Measurements from ENCODE around the gene FXR1.
"Not testable (repeated sequence)": the region's sequence is repeated elsewhere in the genome, so short reads cannot be mapped to it uniquely, and the experiment has no call there.

FXR1 gene

DNA sequence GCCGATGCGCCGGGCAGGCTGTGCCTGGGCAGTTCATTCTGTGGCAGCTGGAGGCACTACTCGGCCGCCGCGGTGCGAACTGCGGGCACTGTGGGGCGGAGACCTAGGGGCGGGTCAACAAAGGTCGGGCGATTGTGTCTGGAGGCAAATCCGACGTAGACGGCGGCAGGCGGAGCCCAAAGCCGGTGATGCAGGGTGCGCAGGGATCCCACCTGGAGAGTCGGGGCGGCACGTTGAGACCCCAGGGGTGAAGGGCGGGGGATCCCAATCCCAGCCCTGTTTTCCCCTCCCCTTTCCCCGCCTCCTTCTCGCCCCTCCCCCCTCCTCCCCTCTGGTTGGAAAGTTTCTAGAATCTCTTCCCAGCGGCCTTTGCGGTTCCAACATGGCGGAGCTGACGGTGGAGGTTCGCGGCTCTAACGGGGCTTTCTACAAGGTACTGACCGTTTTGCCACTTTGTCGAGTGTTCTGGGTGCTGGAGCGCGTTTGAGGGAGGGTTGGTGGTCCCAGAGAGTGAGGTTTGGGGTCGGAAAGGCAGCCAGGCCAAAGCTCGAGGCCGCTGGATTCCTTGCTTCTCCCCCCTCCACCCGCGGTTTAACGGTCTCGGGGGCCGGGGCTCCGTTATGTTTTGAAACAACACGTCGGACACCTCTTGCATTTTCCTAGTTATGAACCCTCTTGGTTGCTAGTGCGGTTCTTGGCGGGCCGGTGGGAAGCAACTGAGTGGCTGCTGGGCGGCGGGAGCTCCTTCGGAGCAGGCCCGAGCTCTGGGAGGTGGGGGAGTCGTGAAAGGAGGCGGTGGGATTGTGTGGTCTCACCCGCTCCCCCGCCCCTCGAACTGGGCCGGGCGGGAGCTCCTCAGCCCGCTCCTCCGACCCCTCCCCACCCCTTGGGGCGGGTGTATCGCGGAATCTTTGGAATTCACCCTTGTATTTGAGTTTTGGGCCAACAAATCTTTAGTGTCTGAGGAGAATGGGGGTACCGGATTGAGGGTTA is at the start of gene FXR1:
FXR1 (plus strand) TSS at position 367 of the 993 bp plus-strand sequence; CDS start at position 383, 16 bp downstream.
- DNase-seq (ENCODE audit: low read depth), result peak; percentile 53

DNA sequence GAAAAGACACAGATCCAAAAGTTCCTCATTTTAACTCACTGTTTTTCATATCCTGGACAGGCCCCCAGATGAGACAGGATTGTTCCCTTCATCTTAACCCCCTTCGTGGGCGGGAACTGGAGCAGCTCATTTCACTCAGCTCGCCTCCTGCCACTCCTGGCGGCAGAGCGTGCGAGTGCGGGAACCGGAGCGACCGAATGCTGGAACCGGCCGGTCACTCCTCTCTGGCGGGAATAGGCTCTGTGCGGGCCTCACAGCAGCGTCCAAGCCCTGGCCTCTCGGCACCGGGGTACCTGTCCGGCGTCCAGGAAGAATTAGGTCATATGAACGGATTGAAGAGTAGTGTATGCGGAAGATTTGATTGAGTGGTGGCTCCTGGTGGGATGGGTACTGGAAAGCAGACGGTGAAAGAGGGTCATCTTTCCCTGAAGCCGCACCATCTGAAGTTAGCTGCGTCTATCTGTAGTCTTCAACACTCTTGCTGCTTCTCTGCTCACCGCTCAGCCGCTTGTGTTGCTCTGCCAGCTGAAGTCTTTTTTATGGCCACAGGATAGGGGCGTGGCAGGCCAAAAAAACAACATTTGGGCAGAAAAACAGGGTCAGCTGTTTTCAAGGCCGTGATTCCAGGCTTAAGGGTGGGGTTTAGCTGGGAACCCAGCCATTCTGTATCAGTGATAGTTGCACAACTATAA is 42.3 kb upstream of the FXR1 start:
- peak; percentile 14 for DNase-seq (ENCODE audit: low read depth)

DNA sequence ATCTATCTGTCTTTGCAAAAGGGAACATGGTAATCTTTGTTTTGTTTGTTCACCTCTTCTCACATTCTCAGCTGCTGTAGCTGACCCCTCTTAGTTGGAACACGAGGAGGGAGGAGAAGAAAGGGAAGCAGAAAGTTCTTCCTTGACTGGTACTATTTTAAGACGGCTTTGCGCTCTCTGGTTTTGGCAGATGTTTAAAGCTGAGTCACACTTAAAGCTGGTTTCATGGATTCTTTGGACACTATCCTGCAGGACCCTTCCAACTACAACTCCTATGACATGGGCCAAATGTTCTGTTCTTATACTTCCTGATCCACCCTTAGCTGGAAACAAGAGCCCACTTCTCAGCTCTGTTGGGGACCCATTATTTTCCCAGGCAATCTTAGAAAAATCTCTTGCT is 40.6 kb upstream of the FXR1 start:
- peak; percentile 36 for DNase-seq (ENCODE audit: low read depth)

DNA sequence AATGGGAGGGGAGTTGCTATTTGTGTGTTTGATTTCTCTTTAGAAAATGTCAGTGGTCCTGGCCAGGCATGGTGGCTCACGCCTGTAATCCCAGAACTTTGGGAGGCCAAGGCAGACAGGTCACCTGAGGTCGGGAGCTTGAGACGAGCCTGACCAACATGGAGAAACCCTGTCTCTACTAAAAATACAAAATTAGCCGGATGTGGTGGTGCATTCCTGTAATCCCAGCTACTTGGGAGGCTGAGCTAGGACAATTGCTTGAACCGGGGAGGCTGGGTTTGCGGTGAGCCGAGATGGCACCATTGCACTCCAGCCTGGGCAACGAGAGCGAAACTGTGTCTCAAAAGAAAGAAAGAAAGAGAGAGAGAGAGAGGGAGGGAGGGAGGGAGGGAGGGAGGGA is 40.0 kb upstream of the FXR1 start:
- not testable (repeated sequence) for DNase-seq (ENCODE audit: low read depth)

DNA sequence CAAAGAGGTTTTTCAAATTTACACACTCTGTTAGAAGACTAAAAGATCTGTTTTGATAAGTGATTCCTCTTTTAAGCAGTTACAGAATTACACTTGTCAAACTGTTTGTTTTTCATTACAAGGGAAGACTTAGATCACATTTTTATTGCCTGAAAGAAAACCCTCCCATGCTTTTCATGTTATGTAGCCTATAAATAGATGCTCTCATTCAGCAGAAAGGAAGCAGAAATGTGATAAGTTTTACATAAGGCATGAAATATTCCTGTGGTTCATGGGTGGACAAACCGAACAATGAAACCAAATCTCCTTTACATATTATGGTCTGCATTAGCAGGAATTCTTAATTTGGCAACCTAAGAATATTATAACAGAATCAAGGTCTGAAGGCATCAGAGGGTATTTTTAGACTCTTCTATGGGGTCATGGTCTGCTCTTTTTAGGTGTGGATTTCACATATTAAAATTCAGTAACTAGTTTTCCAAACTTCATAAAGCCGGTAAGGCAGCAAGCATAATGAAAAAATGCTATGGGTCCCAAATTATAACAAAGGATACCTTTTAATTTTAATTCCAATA is 37.3 kb upstream of the FXR1 start:
- DNase-seq (ENCODE audit: low read depth), result no peak

DNA sequence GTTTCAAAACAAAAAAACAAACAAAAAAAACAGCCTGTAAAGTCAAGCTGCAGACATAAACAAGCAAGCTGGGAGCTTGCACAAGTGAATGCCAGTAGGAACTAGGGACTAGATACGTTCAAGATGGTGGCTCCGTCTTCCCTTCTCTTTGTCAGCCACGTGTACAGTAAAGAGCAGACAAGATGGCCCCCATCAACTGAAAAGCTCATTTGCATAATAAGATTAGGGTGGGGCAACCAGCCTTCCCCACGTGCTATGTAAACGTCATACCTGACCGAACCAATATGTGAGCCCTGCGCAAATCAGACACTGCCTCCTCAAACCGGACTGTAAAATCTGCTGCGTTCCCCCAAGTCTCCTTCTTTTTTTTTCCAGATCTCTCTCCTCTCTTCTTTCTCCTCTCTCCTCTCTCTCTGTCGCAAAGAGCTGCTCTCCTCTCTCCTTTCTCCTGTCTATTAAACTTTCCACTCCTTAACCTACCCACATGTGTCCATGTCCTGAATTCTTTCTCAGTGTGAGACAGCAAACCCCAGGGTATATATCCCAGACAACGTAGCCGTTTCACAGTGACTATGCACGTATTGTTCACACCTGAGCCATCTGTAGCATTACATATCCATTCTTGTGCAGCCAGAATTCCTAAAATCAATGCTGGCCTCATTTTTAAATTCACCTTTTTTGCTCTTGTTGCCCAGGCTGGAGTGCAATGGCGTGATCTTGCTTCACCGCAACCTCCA is 31.2 kb upstream of the FXR1 start:
- no peak for DNase-seq (ENCODE audit: low read depth)

DNA sequence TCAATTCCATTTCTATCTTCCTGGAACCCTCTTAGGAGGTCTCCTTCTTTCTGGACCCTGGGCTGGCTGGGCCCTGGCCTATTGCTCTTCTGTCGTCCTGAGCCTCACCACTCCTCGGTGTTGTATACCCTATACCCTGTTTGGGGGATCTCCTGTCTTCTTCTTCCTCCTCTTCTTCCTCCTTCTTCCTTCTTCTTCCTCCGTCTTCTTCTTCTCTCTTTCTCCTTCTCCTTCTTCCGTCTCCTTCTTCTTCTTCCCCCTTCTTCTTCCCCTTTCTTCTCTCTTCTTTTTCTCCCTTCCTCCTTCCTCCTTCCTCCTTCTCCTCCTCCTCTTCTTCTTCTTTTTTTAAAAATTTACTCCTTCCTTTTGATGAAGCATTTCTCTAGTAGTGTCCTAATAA is 30.4 kb upstream of the FXR1 start:
- no peak for DNase-seq (ENCODE audit: low read depth)

DNA sequence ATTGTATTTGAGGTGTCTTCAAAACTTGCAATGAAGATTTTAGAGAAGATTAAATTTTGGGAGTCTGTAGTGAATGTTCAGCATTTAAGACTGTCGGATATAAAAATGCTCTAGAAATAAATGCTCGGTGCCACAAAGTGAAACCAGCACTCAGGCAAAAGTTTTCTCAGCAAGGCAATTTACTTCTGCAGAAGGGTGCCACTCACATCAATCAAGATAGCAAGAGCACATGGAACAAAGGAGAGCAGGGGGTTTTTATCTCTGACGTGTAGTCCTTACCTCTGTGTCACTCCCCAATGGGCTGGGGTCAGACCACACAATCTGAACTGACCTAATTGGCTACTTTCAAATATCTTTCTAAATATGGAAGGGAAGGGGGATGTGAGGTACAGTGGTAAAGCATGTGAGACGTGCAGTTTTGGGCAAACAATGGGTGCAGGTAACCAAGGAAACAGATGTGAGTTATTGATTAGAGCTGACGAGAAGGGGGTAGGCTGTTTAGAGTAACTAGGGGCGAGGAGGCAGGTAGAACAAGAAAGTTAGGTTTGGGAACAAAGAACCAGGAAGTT is 23.4 kb upstream of the FXR1 start:
- no peak for DNase-seq (ENCODE audit: low read depth)

DNA sequence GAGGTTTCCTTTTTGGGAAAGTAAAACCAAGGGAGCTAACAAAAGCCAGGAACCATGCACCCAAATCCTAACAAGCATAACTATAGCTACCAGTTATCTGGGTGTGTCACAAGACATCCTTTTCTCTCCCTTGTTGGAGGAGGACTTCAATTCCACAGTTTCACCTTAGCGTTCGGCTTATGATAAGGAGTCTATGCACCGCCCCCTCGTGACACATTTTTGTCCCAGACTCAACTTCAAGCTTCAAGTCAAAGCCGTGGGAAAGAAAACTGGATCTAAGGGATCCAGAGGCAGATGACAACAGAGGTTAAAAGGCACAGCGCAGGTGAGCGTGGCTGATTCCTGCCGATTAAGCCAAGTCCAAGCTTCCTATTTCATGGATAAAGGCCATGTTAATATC is 13.9 kb upstream of the FXR1 start:
- no peak for DNase-seq (ENCODE audit: low read depth)

DNA sequence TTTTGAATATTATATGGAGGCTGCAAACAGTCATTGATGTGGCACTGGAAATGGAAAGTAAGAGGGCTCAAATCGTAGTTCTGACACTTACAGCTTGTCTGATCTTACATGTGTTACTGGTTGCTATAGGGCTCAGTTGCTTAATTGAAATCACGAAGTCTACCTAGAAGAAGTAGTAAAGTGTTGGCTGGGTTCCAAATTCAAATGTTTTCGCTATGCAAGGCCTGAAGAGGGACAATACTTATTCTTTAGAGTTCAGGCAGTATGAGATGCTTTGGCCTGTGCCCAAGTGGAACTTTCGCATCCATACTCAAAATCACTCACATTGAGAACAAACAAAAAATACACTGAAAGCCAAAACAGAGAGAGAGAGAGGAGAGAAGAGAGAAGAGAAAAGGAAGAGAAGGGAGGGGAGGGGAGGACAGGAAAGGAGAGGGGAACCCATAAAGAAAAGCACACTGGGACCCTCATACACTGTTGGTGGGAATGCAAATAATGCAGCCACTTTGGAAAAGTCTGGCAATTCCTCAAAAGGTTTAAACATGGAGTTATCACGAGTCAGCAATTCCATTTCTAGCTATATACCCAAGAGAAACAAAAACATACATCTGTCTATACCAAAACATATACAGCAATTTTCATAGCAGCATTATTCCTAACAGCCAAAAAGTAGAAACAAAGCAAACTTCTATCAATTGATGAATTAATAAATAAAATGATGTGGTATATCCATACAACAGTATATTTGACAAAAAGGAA is 2.9 kb upstream of the FXR1 start:
- DNase-seq (ENCODE audit: low read depth), result no peak

DNA sequence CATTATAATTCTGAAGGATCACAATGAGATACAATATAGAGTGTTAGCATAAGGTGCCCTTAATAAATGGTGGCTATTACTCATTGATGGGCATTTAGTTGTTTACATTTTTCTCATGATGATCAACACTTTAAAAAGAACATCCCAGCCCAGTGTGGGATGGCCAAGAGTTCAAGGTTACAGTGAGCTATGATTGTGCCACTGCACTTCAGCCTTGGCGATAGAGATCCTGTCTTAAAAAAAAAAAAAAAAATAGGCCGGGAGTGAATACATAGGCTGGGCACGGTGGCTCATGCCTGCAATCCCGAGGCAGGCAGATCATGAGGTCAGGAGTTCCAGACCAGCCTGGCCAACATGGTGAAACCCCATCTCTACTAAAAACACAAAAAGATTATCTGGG is 1.6 kb upstream of the FXR1 start:
- no peak for DNase-seq (ENCODE audit: low read depth)

DNA sequence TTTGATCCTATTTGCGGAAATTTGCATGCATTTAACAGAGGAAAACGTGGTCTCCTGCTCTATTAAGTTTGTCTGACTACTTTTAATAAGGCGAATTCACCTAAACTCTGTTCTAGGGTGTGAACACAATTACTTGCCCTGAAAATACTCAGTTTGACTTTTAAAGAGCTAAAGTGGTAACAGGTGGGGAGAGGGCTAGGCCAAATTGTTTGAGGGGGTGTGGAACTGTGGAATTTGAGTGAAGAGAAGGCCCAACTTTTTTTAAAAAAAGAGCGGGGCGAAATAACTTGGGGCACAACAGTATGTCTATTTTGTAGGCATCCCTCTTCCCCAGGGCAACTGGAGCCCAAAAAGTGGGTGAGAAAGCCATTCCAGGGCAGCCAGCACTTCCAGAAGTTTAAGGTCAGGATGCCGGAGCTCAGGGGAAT is 580 bp upstream of the FXR1 start:
- DNase-seq (ENCODE audit: low read depth), result no peak

DNA sequence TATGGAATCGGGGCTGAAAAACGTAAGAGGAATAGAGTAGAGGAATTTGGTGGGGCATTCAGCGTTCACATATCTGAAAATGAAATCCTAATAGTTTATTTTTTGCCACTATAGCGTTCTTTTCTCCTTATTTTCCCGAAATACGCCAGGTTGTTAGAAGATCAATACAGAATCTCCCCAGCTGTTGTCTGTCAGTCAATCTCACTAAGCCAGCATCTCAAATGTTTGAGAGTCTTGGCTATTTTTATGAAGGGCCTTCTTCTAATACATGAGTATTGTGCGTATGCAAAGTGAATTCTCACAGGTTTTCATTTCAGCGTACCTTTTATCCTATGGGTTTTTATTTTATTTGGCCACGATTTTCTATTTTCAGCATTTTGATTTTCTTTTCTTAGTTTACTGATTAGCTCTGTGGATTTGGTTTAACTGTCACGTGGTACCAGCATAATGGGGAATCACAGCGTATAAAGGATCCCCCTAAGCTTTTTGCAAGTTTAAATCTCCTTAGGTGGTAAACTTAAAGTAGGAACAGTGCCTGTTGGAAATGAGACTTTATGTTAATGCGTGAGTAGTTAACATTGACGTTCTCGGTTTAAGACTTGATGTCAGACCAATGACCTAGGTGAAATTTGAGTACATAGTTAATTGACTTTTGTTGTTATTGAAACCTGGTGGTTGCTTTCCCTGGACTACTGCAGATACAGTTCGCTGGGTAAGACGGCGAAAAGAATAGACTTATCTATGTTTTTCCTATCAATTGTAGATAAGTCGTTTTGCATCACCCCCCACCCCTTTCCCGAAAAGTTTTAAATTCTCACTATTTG is 1.3 kb downstream of the FXR1 start:
- DNase-seq (ENCODE audit: low read depth), result no peak

DNA sequence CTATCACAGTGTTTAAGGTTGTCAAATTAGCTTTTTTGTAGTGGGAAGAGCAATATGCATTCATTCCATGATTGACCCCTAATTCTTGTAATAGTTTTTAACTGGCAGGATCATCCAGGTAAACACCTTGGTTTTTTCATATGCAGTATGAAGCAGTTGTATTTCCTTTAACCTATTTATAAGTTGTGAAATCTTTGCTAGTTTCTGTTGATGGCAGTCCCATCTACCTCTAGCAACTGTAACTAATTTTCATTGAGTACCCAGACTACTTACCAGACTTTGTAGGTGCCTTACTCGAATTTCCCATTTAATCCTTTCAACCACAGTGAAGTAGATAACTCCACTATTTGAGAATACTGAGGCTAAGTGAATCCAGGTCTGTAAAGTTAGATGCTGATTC is 6.1 kb downstream of the FXR1 start:
- DNase-seq (ENCODE audit: low read depth), result no peak

DNA sequence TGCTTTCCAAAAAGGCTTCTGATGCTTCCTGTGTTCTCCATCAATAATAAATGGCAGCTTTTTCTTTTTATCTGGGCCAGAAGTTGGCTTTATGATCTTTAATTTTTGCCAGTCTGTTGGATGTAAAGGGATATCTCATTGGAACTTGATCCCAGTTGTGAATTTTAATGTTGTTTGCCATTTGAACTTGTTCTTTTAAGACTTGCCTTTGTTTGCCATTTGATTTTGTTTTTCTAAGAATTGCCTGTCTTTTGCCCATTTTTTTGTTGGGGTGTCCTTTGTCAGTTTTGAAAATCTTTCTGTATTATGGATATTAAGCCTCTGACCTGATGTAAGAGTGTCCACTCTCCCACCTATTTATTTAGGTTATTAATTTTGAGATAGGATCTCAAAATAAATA is 9.8 kb downstream of the FXR1 start:
- no peak for DNase-seq (ENCODE audit: low read depth)

DNA sequence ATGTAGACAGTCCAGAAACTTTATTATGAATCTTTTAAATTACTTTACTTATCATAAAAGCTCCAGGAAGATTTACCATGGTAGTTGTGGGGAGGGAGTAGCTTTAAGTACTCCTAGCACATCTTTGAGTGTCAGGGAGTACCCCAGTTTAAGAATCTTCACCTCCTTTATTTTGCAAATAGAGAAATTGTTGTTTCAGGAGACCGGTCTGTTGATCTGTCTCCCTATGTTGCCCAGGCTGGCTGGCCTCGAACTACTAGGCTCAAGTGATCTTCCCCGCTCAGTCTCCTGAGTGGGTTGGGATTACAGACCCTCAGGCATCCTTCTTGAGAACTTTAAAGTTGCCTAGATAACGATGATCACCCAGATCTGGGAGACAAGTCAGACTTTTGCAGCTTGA is 11.1 kb downstream of the FXR1 start:
- no peak for DNase-seq (ENCODE audit: low read depth)

DNA sequence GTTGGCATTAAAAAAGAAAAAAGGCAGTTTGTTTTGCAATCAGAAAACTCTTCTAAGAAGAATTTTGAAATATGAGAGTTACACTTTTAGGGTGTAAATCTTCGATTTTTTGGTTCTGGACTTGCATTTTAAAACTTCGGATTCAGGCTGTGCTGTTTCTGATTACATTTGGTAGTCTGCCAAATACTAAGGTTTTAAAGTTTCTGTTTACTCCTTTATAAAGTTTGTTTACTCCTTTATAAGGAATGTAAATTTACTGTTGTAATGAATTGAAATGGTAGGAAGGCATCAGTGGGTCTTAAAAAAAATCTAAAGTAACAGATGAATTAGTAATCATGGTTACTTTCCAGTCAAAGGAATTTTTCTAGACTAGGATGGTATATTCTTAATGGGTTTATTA is 14.1 kb downstream of the FXR1 start:
- DNase-seq (ENCODE audit: low read depth), result no peak

DNA sequence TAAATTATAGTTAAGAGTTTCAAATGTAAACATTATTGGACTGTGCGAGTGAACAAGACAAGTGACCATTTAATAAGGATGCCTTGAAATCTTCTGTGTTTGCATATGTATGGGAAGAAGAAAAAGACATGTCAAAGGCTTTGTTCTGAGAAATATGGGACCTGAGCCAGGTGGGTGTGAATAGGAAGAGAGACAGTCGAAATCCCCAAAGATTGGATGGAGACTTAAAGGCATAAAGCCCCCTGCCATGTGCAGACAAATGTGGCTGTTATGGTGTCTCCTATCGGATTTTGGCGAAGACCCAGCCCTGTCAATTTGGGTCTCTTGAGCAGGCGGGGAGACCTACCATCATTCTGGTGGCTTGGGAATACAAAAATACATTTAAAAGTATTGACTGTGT is 16.9 kb downstream of the FXR1 start:
- DNase-seq (ENCODE audit: low read depth), result no peak

DNA sequence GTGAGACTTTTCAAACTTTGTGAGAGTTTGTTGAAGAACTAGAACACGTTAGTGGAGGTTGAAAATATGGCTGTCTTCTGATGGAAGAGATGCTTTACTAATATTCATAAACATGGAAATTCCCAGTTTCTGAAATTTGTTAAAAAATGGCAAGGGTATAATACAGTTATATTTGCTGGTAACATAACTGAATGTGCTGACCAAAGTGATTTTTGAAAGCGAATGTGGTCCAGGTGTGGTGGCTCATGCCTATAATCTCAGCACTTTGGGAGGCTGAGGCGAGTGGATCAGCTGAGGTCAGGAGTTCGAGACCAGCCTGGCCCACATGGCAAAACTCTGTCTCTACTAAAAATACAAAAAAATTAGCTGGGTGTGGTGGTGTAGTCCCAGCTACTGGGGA is 18.1 kb downstream of the FXR1 start:
- DNase-seq (ENCODE audit: low read depth), result no peak

DNA sequence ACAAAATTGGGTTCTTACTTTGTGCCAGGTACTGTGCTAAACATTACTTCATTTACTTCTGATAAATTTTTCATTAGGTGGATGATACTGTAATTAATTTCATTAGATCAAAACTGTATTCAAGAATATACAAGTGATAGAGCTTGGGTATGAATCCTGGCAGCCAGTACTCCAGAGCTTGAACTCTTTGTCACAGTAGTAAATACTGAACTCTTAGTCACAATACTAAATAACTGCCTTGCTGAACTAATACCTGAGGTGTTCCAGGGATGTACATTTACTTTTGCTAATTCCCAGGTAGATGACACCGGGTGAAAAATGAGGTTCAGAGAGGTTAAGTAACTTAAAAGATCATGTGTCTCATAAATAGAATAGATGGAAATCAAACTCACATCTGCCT is 20.3 kb downstream of the FXR1 start:
- DNase-seq (ENCODE audit: low read depth), result no peak

Measured in fibroblast of the conjunctiva (primary cell).